Neutrophil (primary cell): ENCODE data around the gene SYT6.

Experiments
- H3K27ac ChIP-seq: fragments of 200-600 bp; sonication (generic); 2 replicates; pipeline ENCODE4 v1.5.1; 2016; ENCODE audit warnings: mild to moderate bottlenecking, moderate library complexity
- H3K27me3 ChIP-seq: fragments of 200-600 bp; sonication (generic); 2 replicates; pipeline ENCODE4 v1.6.0; 2016; ENCODE audit warnings: mild to moderate bottlenecking
- H3K36me3 ChIP-seq: fragments of 200-600 bp; sonication (generic); 2 replicates; pipeline ENCODE4 v1.5.1; 2017
- H3K4me1 ChIP-seq, 2 experiments: fragments of 200-600 bp in 1 of 2; sonication (generic) in 1 of 2; 1 replicate in 1 of 2; 2 replicates in 1 of 2; pipeline versions ENCODE4 v1.5.1 to v1.6.1; 2013 to 2016; ENCODE audit warnings: low read depth in 1 of 2, low read length in 1 of 2, mild to moderate bottlenecking in 1 of 2, moderate library complexity in 1 of 2; ENCODE audit not compliant: control insufficient read depth in 1 of 2, insufficient read depth in 1 of 2
- H3K4me3 ChIP-seq, 2 experiments: fragments of 200-600 bp in 1 of 2; sonication (generic) in 1 of 2; 1 replicate in 1 of 2; 2 replicates in 1 of 2; pipeline ENCODE4 v1.5.1; 2013 to 2016; ENCODE audit warnings: low read depth in 1 of 2, low read length in 1 of 2, mild to moderate bottlenecking in 1 of 2, moderate library complexity in 1 of 2
- H3K9me3 ChIP-seq: fragments of 200-600 bp; sonication (generic); 2 replicates; pipeline ENCODE4 v1.5.1; 2016
- CTCF ChIP-seq: fragments of 200-600 bp; sonication (generic); IDR thresholded peaks from 2 replicates; pipeline ENCODE4 v1.5.1; 2016; ENCODE audit warnings: antibody characterized with exemption

Gene SYT6

GRCh38 chr1:114094675-114095074, 59.0 kb downstream of the SYT6 start:
- Histone ChIP-seq H3K27ac (no peak overlapping the region), H3K4me3 (no peak overlapping the region), H3K9me3 (no peaks in the 10 kb centered on the region), H3K4me1 (peaks cover 0 to 3% of the 10 kb centered on the region in 2 experiments), H3K27me3 (peaks cover 7% of the 10 kb centered on the region), H3K36me3 (no peaks in the 10 kb centered on the region)
- TF ChIP-seq CTCF, result no peak

GRCh38 chr1:114094363-114094634, 59.4 kb downstream of the SYT6 start:
- Histone ChIP-seq H3K4me3 (no peak overlapping the region), H3K27ac (no peak overlapping the region), H3K27me3 (peaks cover 7% of the 10 kb centered on the region)

GRCh38 chr1:114093624-114094362, 59.9 kb downstream of the SYT6 start:
- no peaks in the 10 kb centered on the region for H3K36me3 ChIP-seq
- no peak overlapping the region for H3K27ac ChIP-seq
- peaks cover 0 to 3% of the 10 kb centered on the region in 2 experiments for H3K4me1 ChIP-seq
- H3K27me3 ChIP-seq, result peaks cover 7% of the 10 kb centered on the region
- H3K4me3 ChIP-seq, result no peak overlapping the region
- H3K9me3 ChIP-seq, result no peaks in the 10 kb centered on the region
- no peak for TF ChIP-seq CTCF

More at GRCh38 chr1:114094363-114094634, 59.4 kb downstream of the SYT6 start:
- peaks cover 0 to 3% of the 10 kb centered on the region in 2 experiments for H3K4me1 ChIP-seq
- no peaks in the 10 kb centered on the region for H3K9me3 ChIP-seq
- no peaks in the 10 kb centered on the region for H3K36me3 ChIP-seq
- TF ChIP-seq CTCF, result no peak

- peaks cover 7% of the 10 kb centered on the region for H3K27me3 ChIP-seq
- no peaks in the 10 kb centered on the region for H3K36me3 ChIP-seq
- no peak overlapping the region for H3K4me3 ChIP-seq
- H3K27ac ChIP-seq, result no peak overlapping the region
- H3K4me1 ChIP-seq, result peaks cover 0 to 3% of the 10 kb centered on the region in 2 experiments
- TF ChIP-seq CTCF, result no peak
- no peaks in the 10 kb centered on the region for H3K9me3 ChIP-seq
Observed at GRCh38 chr1:114092186-114093062, 61.2 kb downstream of the SYT6 start.

GRCh38 chr1:114091711-114092110, 62.0 kb downstream of the SYT6 start:
- TF ChIP-seq CTCF, result no peak
- H3K27ac ChIP-seq, result no peak overlapping the region
- no peaks in the 10 kb centered on the region for H3K9me3 ChIP-seq

More at GRCh38 chr1:114091711-114092110, 62.0 kb downstream of the SYT6 start:
- Histone ChIP-seq H3K36me3 (no peaks in the 10 kb centered on the region), H3K27me3 (peaks cover 7% of the 10 kb centered on the region), H3K4me1 (peaks cover 0 to 3% of the 10 kb centered on the region in 2 experiments), H3K4me3 (no peak overlapping the region)
